Measurements from ENCODE around the gene ADAT1.

ADAT1 gene, protein sequence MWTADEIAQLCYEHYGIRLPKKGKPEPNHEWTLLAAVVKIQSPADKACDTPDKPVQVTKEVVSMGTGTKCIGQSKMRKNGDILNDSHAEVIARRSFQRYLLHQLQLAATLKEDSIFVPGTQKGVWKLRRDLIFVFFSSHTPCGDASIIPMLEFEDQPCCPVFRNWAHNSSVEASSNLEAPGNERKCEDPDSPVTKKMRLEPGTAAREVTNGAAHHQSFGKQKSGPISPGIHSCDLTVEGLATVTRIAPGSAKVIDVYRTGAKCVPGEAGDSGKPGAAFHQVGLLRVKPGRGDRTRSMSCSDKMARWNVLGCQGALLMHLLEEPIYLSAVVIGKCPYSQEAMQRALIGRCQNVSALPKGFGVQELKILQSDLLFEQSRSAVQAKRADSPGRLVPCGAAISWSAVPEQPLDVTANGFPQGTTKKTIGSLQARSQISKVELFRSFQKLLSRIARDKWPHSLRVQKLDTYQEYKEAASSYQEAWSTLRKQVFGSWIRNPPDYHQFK

DNA sequence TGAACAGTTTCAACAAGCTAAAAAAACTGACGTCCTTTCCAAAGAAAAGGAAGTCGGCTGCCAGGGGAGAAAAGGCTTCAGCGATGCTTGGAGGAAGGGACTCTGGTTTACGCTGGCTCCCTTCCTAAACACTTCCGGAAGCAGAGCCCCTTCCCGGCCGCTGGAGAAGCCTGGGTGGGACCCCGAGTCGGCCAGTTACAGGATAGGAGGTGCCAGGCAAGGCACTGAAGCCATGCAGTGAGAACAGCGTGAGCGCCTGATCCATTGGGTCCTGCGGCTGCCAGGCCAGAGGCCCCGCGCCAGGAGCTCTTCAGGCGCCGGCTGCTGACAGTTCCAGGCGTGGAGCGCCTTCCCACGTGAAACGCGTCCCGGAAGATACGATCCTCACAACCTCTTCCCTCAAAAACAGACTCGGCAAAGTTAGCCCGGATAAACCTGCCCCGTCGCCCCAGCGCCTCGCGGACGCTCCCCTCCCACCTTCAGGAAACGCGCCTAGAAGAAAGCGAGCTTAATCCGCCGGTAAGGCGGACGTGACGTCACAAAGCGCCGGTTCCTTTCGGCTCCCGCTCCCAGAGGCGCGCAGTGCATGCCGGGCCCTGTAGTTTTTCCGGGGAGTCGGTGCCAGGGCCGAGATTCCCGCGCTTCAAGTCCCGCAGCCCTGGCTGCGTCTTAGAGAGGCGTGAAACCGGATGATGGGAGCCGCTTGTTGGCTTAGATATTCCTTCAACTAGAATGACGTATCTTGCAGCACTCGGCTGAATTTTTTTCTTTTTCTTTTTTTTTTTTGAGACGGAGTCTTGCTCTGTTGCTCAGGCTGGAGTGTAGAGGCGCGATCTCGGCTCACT is at the start of gene ADAT1:
ADAT1 (minus strand) TSS at position 521 of the 845 bp plus-strand sequence. CDS start 2,482 bp downstream, outside the sequence.
- peak; percentile 95 to 96 (median 96) for DNase-seq (ENCODE audit: low read depth in 3 of 3)

DNA sequence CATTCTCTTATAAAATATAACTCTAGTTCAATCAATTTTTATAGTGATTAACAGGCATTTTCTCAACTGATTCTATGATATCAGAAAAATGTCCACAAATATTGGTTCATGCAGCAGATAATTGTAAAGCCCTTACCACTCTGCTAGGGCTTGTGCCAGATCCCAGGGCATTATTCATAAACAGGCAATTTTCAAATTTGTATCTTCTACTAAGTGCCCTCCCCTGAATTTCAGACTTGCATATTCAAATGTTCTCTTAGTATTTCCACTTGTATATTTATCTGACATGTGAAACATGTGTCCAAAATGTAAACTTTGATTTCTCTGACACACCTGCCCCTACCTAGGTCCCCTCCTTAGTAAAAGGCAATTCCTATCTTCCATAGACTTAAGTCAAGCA is 44.4 kb upstream of the ADAT1 start:
- no peak for DNase-seq (ENCODE audit: low read depth in 3 of 3)

DNA sequence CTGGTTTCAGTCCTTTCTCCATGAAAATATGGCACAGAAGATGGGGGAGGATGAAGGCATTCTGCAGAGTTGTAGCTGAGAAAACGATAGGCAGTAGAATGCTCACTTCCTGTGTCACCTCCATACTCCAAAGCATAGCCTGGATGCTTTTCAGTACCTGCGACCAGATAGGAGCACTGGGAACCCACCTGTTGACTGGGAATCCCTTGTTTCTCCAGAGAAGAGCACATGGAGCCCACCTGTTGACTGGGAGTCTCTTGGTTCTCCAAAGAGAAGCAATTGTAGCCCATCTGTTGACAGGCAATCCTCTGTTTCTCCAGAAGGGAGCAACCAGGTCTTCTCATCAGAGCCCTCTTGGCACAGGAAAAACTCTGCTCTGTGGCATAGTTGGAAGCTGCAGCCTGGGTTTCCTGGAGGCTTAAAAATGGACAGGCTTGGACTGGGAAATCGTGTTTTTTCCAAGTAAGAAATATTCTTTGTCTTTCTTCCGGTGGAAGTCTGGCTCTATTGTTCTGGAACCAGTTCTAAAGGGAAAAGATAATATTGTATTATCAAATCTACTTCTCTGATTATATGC is 37.7 kb upstream of the ADAT1 start:
- no peak for DNase-seq (ENCODE audit: low read depth in 3 of 3)

DNA sequence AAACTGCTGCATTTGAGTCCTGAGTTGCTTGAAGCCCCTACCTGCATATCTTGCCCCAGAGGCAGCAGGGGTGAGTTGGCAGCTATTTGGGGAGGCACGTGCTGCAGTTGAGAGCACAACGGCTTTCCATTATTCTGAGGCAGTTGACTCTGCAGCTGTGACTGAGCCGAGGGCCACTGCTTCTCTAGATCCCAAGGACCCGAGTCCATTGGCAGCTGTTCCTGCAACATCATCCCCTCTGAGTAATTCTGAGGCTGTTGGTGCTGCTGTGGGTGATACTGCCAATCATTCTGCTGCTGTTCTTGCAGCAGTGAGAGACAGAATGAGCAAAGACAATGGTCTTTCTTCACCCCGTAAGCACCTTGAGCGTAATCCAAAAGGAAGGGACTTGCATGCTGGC is 37.2 kb upstream of the ADAT1 start:
- no peak for DNase-seq (ENCODE audit: low read depth in 3 of 3)

DNA sequence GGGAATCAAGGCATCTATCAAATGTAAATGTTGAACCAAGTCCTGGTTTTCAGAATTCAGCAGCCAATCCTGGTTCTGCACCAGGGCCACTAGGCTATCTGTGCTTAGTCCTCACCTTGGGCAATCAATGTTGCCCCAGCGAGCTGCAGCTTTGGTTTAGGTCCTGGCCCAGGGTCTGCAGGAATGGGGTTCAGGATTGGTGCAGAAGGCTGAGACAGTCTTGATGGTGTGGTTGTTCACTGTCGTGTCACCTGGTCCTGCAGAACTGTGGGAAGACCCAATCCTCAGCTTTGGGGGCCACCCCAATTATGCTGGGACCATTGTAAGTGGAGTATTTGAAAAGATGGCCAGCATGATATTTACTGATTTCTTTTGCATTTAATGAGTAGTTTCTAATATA is 35.1 kb upstream of the ADAT1 start:
- DNase-seq (ENCODE audit: low read depth in 3 of 3) = no peak

DNA sequence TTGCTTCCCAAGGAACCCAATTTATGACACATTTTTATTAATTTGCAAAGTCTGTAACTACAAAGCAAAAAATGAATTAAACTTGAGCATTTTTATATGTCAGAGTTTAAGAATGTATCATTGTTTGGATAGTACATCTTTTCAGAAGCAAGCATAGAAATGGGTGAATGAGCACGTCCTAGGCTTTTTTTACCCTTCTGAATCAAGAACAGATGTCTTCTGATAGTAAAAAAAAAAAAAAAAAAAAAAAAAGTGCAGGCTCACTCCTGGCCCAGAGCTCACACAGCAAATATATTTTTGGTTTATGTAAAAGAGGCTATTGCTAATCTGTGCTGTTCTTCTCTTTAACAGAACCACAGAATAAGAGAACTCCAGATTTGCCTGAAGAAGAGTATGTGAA is 30.8 kb upstream of the ADAT1 start:
- DNase-seq (ENCODE audit: low read depth in 3 of 3) = no peak

DNA sequence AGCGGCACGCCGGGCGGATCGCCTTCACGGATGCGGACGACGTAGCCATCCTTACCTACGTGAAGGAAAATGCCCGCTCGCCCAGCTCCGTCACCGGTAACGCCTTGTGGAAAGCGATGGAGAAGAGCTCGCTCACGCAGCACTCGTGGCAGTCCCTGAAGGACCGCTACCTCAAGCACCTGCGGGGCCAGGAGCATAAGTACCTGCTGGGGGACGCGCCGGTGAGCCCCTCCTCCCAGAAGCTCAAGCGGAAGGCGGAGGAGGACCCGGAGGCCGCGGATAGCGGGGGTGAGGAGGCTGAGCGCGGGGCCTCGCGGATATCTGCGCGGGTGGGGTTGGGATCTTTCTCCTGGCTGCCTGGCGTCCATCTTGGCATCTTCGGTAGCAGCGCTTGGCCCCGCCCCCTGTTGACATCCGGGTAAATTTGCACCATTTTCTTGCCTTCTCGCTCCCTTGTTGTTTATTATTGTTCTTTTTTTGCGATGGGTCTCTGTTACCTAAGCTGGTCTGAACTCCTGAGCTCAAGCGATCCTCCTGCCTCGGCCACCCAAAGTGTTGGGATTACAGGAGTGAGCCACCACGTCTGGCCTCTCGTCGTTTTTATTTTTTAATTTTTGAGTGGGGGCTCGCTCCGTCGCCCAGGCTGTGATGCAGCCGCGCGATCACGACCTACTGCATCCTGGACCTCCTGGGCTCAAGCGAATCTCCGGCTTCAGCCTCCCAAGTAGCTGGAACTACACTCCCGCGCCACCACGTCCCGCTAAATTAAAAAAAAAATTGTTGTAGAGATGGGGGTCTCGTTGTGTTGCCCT is 25.4 kb upstream of the ADAT1 start:
- peak; percentile 74 to 87 (median 76) for DNase-seq (ENCODE audit: low read depth in 3 of 3)

DNA sequence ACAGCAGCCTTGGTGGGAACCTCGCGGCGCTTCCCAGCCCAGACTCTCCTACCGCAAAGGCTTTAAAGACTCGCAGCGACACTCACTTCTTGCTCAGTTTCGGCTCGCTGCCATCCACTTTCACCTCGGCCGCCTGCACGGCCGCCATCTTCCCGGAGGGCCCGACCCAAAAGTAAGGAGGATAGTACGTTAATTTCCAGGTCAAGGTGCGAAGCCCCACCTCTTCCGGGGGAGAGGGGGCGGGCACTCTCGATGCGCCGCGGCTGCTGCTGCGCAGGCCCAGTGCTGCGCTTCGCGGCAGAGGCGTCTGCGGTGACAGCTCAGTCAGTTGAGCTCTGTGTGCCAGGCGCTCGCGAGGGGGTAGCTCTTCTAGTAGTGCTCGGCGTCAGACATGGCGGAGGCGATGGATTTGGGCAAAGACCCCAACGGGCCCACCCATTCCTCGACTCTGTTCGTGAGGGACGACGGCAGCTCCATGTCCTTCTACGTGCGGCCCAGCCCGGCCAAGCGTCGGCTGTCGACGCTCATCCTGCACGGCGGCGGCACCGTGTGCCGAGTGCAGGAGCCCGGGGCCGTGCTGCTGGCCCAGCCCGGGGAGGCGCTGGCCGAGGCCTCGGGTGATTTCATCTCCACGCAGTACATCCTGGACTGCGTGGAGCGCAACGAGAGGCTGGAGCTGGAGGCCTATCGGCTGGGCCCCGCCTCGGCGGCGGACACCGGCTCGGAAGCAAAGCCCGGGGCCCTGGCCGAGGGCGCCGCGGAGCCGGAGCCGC is 24.6 kb upstream of the ADAT1 start, which contains the start of the genes KARS1 and TERF2IP:
KARS1 (minus strand) TSS at position 174 of the 773 bp plus-strand sequence; CDS start at position 148, 26 bp downstream.
TERF2IP (plus strand) TSS at position 282 of the 773 bp plus-strand sequence; CDS start at position 392, 110 bp downstream.
- peak; percentile 84 to 91 (median 85) for DNase-seq (ENCODE audit: low read depth in 3 of 3)

DNA sequence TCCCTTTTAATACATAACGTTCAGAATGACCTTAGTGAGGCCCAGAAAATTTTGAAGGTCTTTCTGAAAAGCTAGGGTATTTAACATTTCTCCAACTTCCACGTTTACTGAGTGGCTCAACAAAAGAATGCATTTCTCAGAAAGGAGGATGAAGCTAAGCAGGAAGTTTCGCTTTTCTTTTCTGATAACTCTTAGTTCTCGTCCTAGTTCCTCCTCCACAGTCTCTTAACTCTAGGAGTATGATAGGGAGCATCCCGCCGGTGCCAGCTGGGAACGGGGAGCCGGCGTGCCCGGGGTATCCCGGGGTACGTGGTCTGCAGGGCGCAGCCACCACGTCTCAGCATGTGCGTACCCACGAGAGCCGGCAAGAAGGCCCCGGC is 24.0 kb upstream of the ADAT1 start:
- no peak for DNase-seq (ENCODE audit: low read depth in 3 of 3)

DNA sequence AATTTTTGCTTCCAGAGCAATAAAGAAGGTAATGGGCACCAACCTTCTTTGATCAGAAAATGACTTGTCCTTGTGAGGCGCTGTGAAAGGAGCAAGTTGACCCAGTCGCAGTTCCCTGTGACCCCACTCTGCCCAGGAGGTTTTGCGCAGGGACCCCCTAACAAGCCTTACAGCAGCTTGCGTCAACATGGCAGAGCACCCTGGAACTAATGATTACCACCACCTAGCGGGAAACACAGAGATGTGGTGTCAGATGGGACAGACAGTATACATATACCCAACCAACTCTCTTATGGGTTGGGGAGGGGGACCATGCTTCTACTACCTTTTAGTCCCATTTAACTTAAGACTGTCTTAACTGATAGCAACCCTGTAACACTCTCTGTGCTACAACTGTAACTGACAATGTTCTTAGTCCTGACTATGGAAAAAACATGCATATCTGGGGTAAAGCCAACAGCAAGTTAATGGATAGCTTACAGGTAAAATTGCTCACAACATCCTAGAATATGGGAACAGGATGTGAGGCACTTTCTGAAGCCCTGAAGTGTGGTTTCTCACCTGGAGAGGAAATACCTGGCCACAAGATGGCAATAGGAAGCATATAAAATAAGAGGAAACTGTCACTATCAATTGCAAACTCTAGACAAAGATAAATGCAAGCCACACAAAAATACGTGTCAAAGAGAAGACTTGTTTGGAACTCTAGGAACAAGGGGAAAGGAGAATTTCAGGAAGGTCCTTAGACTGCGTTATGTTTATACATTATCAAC is 21.3 kb upstream of the ADAT1 start:
- DNase-seq (ENCODE audit: low read depth in 3 of 3) = no peak

DNA sequence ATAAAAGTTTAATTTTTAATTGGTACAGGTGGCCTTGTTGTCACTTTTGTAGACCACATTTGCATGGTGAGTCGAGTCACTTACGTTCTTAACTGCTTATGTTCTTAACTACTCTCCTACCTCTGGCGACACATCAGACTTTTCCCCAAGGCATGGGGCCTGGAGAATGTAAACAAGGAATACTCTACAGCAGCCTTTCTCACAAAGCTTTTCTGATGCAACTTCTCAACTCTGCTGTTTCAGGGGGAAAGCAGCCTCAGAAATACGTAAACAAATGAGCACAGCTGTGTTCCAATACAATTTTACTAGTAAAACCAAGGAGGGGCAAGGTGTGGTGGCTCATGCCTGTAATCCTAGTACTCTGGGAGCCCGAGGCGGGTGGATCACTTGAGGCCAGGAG is 17.5 kb upstream of the ADAT1 start:
- DNase-seq (ENCODE audit: low read depth in 3 of 3) = no peak

DNA sequence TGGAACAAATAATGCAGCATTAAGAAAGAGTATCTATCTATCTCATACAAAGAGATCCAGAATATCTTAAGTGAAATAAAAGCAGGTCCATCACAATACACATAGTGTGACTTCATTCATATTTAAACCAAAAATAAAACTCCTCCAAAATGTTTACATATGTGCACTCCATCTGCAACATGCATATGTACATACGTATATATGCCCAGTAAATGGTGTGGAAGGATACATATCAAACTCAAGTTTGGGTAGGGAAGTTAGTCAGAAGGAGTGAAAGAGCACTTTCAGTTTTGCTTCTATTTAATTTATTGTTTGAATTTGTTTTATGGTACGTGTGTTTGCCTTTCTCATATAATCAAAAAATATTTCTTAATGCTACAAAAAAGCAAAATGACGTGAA is 12.0 kb upstream of the ADAT1 start:
- DNase-seq (ENCODE audit: low read depth in 3 of 3) = no peak

DNA sequence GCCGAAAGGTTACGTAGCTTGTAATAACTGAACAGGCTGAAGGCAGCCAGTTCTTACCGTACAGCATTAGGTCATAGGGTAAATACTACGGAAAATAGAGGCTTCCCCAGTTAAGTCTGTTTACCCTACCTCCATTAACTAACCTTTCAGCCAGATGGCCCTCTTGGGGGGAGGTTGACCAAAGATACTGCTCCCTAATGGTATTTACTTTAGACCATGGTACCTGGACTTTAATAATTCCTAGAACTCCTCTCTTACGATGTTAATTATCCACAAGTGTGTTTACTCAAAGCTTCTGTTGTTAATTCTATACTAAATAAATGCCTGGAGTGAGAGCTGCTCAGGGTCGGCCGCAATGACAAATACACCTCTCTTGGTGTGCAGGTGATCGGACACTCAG is 9.8 kb upstream of the ADAT1 start:
- DNase-seq (ENCODE audit: low read depth in 3 of 3) = no peak

DNA sequence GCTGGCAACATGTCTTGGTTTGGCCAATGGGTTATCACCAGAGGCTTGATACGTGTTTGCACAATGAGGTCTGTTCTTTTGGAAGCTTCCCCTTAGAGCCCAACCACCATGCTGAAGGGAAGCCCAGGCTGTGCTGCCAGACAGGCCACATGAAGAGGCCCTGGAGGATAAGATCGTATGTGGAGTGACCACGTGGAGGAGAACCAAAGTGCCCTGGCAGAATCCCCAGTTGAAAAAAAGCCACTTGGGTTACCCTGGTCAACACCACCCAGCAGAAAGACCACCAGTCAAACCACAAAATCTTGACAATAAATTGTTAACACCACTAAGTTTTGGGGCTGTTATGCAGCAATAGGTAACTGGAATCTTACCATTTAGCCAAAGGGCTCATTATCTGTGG is 7.0 kb upstream of the ADAT1 start:
- DNase-seq (ENCODE audit: low read depth in 3 of 3) = no peak

DNA sequence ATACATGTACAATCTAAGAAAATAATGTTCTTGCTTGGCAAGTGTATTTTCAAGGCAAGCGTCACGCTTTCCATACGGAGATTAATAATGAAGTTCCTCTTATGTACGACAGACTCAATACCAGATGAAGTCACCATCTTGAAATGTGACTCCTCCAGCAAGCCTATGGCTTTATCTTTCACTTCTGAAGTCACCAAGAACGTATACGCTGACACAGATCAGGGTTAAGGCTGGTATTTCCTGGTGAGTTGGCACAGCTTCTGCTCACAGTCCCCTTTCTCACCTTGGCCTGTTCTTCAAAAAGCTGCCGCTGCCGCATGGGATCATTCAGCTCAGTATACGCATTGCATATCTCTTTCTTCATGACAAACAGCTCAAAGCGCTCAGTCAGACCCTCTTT is 6.1 kb upstream of the ADAT1 start:
- no peak for DNase-seq (ENCODE audit: low read depth in 3 of 3)

DNA sequence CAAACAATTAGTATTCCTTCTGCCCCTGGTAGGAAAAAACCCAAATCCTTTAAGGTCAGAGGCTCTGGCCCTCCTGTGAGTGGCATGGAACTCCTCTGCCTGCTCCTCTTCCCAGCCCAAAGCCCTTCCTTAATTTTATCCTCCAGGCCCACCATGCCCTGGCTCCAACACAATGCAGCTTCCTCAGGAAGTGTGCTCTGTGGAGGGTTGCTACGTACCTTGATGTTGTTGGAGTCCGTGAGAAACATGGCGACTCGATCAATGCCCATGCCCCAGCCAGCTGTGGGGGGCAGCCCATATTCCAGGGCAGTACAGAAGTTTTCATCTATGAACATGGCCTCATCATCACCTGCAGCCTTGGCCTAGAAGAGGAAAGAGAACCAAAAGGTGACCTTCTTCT is 5.3 kb upstream of the ADAT1 start:
- no peak for DNase-seq (ENCODE audit: low read depth in 3 of 3)

DNA sequence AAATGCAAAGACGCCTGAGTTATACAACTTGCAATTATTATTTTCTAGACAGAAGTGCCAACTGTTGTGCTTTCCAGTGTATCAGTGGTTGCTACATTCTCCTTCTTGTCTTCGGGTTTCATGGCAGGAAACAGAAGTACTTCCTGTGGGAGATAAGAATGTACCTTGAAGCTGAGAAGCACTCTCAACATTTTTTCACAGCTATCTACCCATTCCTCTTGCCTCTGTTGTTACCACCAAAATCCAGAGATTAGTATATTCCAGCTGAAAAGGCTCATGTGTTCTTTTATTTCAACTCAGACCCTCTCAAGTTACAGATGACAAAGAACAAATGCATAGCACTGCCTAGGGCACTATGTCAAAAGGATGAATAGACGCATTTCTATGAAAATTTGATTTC is 4.8 kb upstream of the ADAT1 start:
- no peak for DNase-seq (ENCODE audit: low read depth in 3 of 3)

DNA sequence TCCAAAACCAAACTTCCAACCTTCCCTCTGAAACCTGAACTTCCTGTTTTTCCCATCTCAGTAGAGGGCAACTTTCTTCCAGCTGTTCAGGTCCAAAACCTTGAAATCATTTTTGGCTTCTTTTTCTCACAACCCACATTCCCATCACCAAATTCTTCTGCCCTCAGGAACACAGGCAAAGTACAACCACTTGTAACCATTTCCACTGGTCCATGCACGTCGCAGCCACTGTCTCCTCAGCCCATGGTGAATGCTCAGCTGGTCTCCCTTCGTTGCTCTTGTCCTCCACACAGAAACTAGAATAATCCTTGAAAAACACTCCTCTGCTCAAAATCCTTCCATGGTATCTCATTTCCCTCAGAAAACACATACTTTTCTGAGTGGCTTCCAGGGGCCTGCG is 3.7 kb upstream of the ADAT1 start:
- no peak for DNase-seq (ENCODE audit: low read depth in 3 of 3)

DNA sequence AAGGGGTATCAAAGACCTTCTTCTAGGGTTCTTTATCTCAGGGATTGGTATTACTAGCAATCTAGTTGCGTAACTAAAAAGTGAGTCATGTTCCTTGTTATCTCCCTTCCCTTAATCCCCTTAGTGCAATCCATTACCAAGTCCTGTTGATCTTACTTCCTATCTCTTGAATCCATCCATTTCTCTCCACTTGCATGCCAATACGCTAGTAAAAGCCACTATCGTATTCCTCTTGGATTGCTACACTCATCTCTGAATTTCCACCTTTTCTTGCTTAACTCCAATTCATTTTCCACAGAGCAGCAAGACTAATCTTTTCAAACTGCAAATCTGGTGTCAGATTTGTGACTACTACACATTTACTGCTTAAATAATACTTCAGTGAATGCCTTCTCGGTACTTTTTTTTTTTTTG is 1.8 kb upstream of the ADAT1 start:
- DNase-seq (ENCODE audit: low read depth in 3 of 3) = no peak

DNA sequence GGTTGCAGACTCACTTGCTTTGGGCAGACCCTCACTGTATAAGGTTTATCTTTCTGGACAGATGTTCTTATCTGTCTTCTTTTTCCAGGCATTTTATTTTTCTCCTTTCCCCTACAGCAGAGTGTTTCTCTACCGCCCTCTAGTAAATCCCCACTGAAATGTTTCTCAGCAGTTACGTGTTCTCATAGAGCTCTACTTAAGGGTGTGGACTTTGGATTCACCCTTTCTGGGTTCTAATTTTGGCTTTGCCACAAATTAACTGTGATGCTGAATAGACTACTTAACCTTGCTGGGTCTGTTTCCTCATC is 2.0 kb downstream of the ADAT1 start:
- DNase-seq (ENCODE audit: low read depth in 3 of 3) = no peak
